SK-N-SH treated with all-trans-retinoic acid at 6 μM for 48 hours (cell line): ENCODE data around the gene ZNF212.

Experiments
- ATAC-seq: fragments of 200-7000 bp; cut with Tn5 transposase; 3 replicates; pipeline ENCODE4 v1.9.1; 2020; ENCODE audit warnings: mild to moderate bottlenecking, moderate library complexity
- ARNTL ChIP-seq: fragments of 450-650 bp; formaldehyde crosslinking; IDR thresholded peaks from 2 replicates; pipeline ENCODE4 v1.5.0; 2020; ENCODE audit warnings: low read depth, mild to moderate bottlenecking, moderate library complexity, borderline replicate concordance
- CSDC2 ChIP-seq: fragments of 250-450 bp; sonication (Bioruptor Pico); IDR thresholded peaks from 2 replicates; pipeline ENCODE4 v1.5.0; 2020; ENCODE audit warnings: mild to moderate bottlenecking, moderate library complexity
- CSRNP3 ChIP-seq: fragments of 250-450 bp; sonication (Bioruptor Pico); IDR thresholded peaks from 2 replicates; pipeline ENCODE4 v1.5.1; 2021; ENCODE audit warnings: mild to moderate bottlenecking, moderate library complexity
- ESRRG ChIP-seq: fragments of 250-450 bp; sonication (Bioruptor Pico); IDR thresholded peaks from 2 replicates; pipeline ENCODE4 v1.6.1; 2021; ENCODE audit warnings: mild to moderate bottlenecking
- TOX ChIP-seq: fragments of 250-450 bp; sonication (Bioruptor Pico); IDR thresholded peaks from 2 replicates; pipeline ENCODE4 v1.8.0; 2021; ENCODE audit warnings: mild to moderate bottlenecking, moderate library complexity, borderline replicate concordance
- ZFP3 ChIP-seq: fragments of 250-450 bp; sonication (Bioruptor Pico); IDR thresholded peaks from 2 replicates; pipeline ENCODE4 v1.5.0; 2020; ENCODE audit warnings: mild to moderate bottlenecking, moderate library complexity
- ZNF70 ChIP-seq: fragments of 450-650 bp; formaldehyde crosslinking; IDR thresholded peaks from 2 replicates; pipeline ENCODE4 v1.5.0; 2020; ENCODE audit warnings: mild to moderate bottlenecking, moderate library complexity

Gene ZNF212

GRCh38 chr7:149304006-149304405 lies 64.6 kb downstream of the ZNF212 start:
- TF ChIP-seq ESRRG (CRISPR knock-in tag) = no peak
- no peak for TF ChIP-seq CSDC2 (CRISPR knock-in tag)
- TF ChIP-seq ARNTL (CRISPR knock-in tag) = no peak
- no peak for TF ChIP-seq ZFP3 (CRISPR knock-in tag)
- no peak for TF ChIP-seq ZNF70 (CRISPR knock-in tag)
- TF ChIP-seq TOX = no peak
- TF ChIP-seq CSRNP3 = no peak
- no peak for ATAC-seq
